WTC11 (cell line): ENCODE data around the gene RUNX2. TPM values are rescaled to one million over a fixed set of nuclear protein-coding genes. Genes with fewer than 3 reads are reported as not detected.

Experiments
- ATAC-seq: fragments of 200-7000 bp; cut with Tn5 transposase; 2 replicates; pipeline ENCODE4 v1.10.0; 2021; ENCODE audit warnings: mild to moderate bottlenecking, moderate library complexity
- CTCF ChIA-PET: fragments of 300-600 bp; sonication (Branson Sonifier 250); formaldehyde crosslinking; loops from one replicate; lab custom pipeline; 2021; ENCODE audit warnings: antibody characterized with exemption; lab: Charles Lee
- POLR2A ChIA-PET: fragments of 350-600 bp; sonication (Branson Sonifier 250); formaldehyde crosslinking; loops from one replicate; lab custom pipeline; 2021; ENCODE audit warnings: antibody characterized with exemption; lab: Charles Lee
- DNase-seq: peaks from one replicate; pipeline ENCODE4 v3.0.0; 2021; ENCODE audit warnings: low spot score
- H3K27ac Mint-ChIP-seq: 2 replicates; pipeline ENCODE4 v1.8.0; 2021; ENCODE audit warnings: mixed read lengths
- H3K27me3 Mint-ChIP-seq: 2 replicates; pipeline ENCODE4 v1.8.0; 2021; ENCODE audit warnings: low read depth, mild to moderate bottlenecking, moderate library complexity, mixed read lengths
- H3K36me3 Mint-ChIP-seq: 2 replicates; pipeline ENCODE4 v1.8.0; 2021; ENCODE audit warnings: mixed read lengths
- H3K4me1 Mint-ChIP-seq: 2 replicates; pipeline ENCODE4 v1.8.0; 2022; ENCODE audit warnings: mixed read lengths
- H3K4me3 Mint-ChIP-seq: 2 replicates; pipeline ENCODE4 v1.8.0; 2021; ENCODE audit warnings: mild to moderate bottlenecking, moderate library complexity, mixed read lengths
- H3K9me3 Mint-ChIP-seq: 2 replicates; pipeline ENCODE4 v1.8.0; 2021; ENCODE audit warnings: mixed read lengths
- CREB1 ChIP-seq: sonication (generic); formaldehyde crosslinking; IDR thresholded peaks from 2 replicates; pipeline ENCODE4 v1.8.0; 2023; ENCODE audit warnings: mild to moderate bottlenecking, missing genetic modification reagents
- CREM ChIP-seq: sonication (generic); formaldehyde crosslinking; IDR thresholded peaks from 2 replicates; pipeline ENCODE4 v1.8.1; 2022; ENCODE audit warnings: mild to moderate bottlenecking, missing genetic modification reagents, moderate library complexity
- E2F5 ChIP-seq: sonication (generic); formaldehyde crosslinking; IDR thresholded peaks from 2 replicates; pipeline ENCODE4 v1.8.1; 2022; ENCODE audit warnings: mild to moderate bottlenecking, moderate library complexity, missing genetic modification reagents
- ESRRA ChIP-seq: sonication (generic); formaldehyde crosslinking; IDR thresholded peaks from 2 replicates; pipeline ENCODE4 v1.8.1; 2022; ENCODE audit warnings: mild to moderate bottlenecking, missing genetic modification reagents, borderline replicate concordance
- FOXK1 ChIP-seq: sonication (generic); formaldehyde crosslinking; IDR thresholded peaks from 2 replicates; pipeline ENCODE4 v1.8.0; 2022; ENCODE audit warnings: mild to moderate bottlenecking, moderate library complexity, missing genetic modification reagents
- GRHL2 ChIP-seq: fragments of 250-450 bp; sonication (Bioruptor Pico); IDR thresholded peaks from 2 replicates; pipeline ENCODE4 v1.8.0; 2022; ENCODE audit warnings: mild to moderate bottlenecking, moderate library complexity; ENCODE audit not compliant: insufficient replicate concordance, severe bottlenecking
- HMGXB4 ChIP-seq: sonication (generic); formaldehyde crosslinking; IDR thresholded peaks from 2 replicates; pipeline ENCODE4 v1.8.1; 2023; ENCODE audit warnings: mild to moderate bottlenecking, moderate library complexity, missing genetic modification reagents
- IRF1 ChIP-seq: sonication (generic); formaldehyde crosslinking; IDR thresholded peaks from 2 replicates; pipeline ENCODE4 v1.8.0; 2023; ENCODE audit warnings: missing genetic modification reagents
- IRF2 ChIP-seq: sonication (generic); formaldehyde crosslinking; IDR thresholded peaks from 2 replicates; pipeline ENCODE4 v1.8.0; 2022; ENCODE audit warnings: low read depth, missing genetic modification reagents, borderline replicate concordance
- NFYB ChIP-seq: sonication (generic); formaldehyde crosslinking; conservative IDR thresholded peaks from 2 replicates; pipeline ENCODE4 v1.8.0; 2022; ENCODE audit warnings: low read depth, missing genetic modification reagents
- SMAD3 ChIP-seq: sonication (generic); formaldehyde crosslinking; IDR thresholded peaks from 2 replicates; pipeline ENCODE4 v1.8.0; 2022; ENCODE audit warnings: missing genetic modification reagents, mild to moderate bottlenecking, borderline replicate concordance
- SMAD4 ChIP-seq: sonication (generic); formaldehyde crosslinking; IDR thresholded peaks from 2 replicates; pipeline ENCODE4 v1.8.0; 2022; ENCODE audit warnings: mild to moderate bottlenecking, missing genetic modification reagents
- ZBTB43 ChIP-seq: sonication (generic); formaldehyde crosslinking; IDR thresholded peaks from 2 replicates; pipeline ENCODE4 v1.8.1; 2023; ENCODE audit warnings: mild to moderate bottlenecking, missing genetic modification reagents
- ZNF121 ChIP-seq: sonication (generic); formaldehyde crosslinking; IDR thresholded peaks from 2 replicates; pipeline ENCODE4 v1.8.0; 2023; ENCODE audit warnings: missing genetic modification reagents
- ZNF263 ChIP-seq: sonication (generic); formaldehyde crosslinking; IDR thresholded peaks from 2 replicates; pipeline ENCODE4 v1.8.1; 2022; ENCODE audit warnings: low read depth, mild to moderate bottlenecking, moderate library complexity, missing genetic modification reagents
- ZNF281 ChIP-seq: sonication (generic); formaldehyde crosslinking; IDR thresholded peaks from 2 replicates; pipeline ENCODE4 v1.8.0; 2023; ENCODE audit warnings: mild to moderate bottlenecking, missing genetic modification reagents
- ZNF671 ChIP-seq: fragments of 250-450 bp; sonication (Bioruptor Pico); IDR thresholded peaks from 2 replicates; pipeline ENCODE4 v1.8.0; 2021; ENCODE audit warnings: mild to moderate bottlenecking
- total RNA-seq: library from RNA; stranded (reverse); gene quantifications from 3 replicates; pipeline ENCODE4 v1.2.3, GENCODE V29; 2021

RUNX2 gene
- total RNA-seq, 1 experiment from 2014 or later, result 0.28 TPM

- H3K27ac Mint-ChIP-seq, result no peak overlapping the region
- no peak for TF ChIP-seq ESRRA
- TF ChIP-seq IRF1 (CRISPR knock-in tag), result no peak
- no peak for TF ChIP-seq ZNF671
- no peak for TF ChIP-seq SMAD4 (CRISPR knock-in tag)
- TF ChIP-seq FOXK1, result no peak
- no peak for TF ChIP-seq ZNF263 (CRISPR knock-in tag)
- no peak for TF ChIP-seq E2F5 (CRISPR knock-in tag)
- TF ChIP-seq CREB1 (CRISPR knock-in tag), result no peak
- no peak for TF ChIP-seq IRF2
- TF ChIP-seq ZNF281, result no peak
- TF ChIP-seq ZBTB43 (CRISPR knock-in tag), result no peak
- no peak for TF ChIP-seq HMGXB4 (CRISPR knock-in tag)
- ChIA-PET CTCF (interaction anchor here (0.9 kb wide), 1 partner anchor 347 kb away, joined by 3 read pairs; no protein-coding TSS in a partner anchor), POLR2A (no interaction called here)
- no peak overlapping the region for H3K4me3 Mint-ChIP-seq
- no peak for ATAC-seq
- DNase-seq, result no peak
- H3K27me3 Mint-ChIP-seq, result no peaks in the 10 kb centered on the region
- H3K4me1 Mint-ChIP-seq, result peaks cover 18% of the 10 kb centered on the region
- H3K36me3 Mint-ChIP-seq, result no peaks in the 10 kb centered on the region
- H3K9me3 Mint-ChIP-seq, result no peaks in the 10 kb centered on the region
Observed at GRCh38 chr6:45367999-45368398, 39.9 kb downstream of the RUNX2 start.

- peaks cover 18% of the 10 kb centered on the region for H3K4me1 Mint-ChIP-seq
- TF ChIP-seq ZNF121 (CRISPR knock-in tag), result no peak
- TF ChIP-seq CREM (CRISPR knock-in tag), result no peak
- no peak for TF ChIP-seq SMAD3 (CRISPR knock-in tag)
- no peak for TF ChIP-seq GRHL2 (CRISPR knock-in tag)
- TF ChIP-seq NFYB (CRISPR knock-in tag), result no peak
- no peak for TF ChIP-seq FOXK1
- H3K27me3 Mint-ChIP-seq, result no peaks in the 10 kb centered on the region
- H3K9me3 Mint-ChIP-seq, result no peaks in the 10 kb centered on the region
- H3K27ac Mint-ChIP-seq, result no peak overlapping the region
- POLR2A ChIA-PET, result no interaction called here
- CTCF ChIA-PET, result no interaction called here
- DNase-seq (no peak), ATAC-seq (no peak)
- no peaks in the 10 kb centered on the region for H3K36me3 Mint-ChIP-seq
- H3K4me3 Mint-ChIP-seq, result no peak overlapping the region
Observed at GRCh38 chr6:45369870-45370269, 41.7 kb downstream of the RUNX2 start.
